ENCODE measurements around the gene COL25A1.
"Not testable (repeated sequence)": the region's sequence is repeated elsewhere in the genome, so short reads cannot be mapped to it uniquely, and the experiment has no call there.

Gene COL25A1

GRCh38 chr4:109113521-109113920 is 188.9 kb downstream of the COL25A1 start:
- no peak for DNase-seq

- DNase-seq, result no peak
These were observed 191.4 kb downstream of the COL25A1 start for GRCh38 chr4:109111031-109111430.

GRCh38 chr4:109108215-109108614 is 194.2 kb downstream of the COL25A1 start:
- DNase-seq, result not testable (repeated sequence)

- DNase-seq, result no peak
These were observed 208.4 kb downstream of the COL25A1 start for GRCh38 chr4:109094056-109094455.

GRCh38 chr4:109091727-109092409 is 210.6 kb downstream of the COL25A1 start:
- DNase-seq, result no peak

GRCh38 chr4:109083911-109084310 is 218.5 kb downstream of the COL25A1 start:
- no peak for DNase-seq

- no peak for DNase-seq
These were observed 222.7 kb downstream of the COL25A1 start for GRCh38 chr4:109079731-109080130.

- DNase-seq, result no peak
These were observed 223.3 kb downstream of the COL25A1 start for GRCh38 chr4:109079201-109079600.

GRCh38 chr4:109078724-109079123 is 223.7 kb downstream of the COL25A1 start:
- DNase-seq, result no peak

- no peak for DNase-seq
These were observed 225.0 kb downstream of the COL25A1 start for GRCh38 chr4:109077505-109077904.

GRCh38 chr4:109076709-109077108 is 225.7 kb downstream of the COL25A1 start:
- not testable (repeated sequence) for DNase-seq

GRCh38 chr4:109075621-109076020 is 226.8 kb downstream of the COL25A1 start:
- no peak for DNase-seq

- no peak for DNase-seq
These were observed 229.9 kb downstream of the COL25A1 start for GRCh38 chr4:109072595-109072994.

GRCh38 chr4:109070677-109071076 is 231.8 kb downstream of the COL25A1 start:
- DNase-seq, result not testable (repeated sequence)

GRCh38 chr4:109067508-109068235 is 234.8 kb downstream of the COL25A1 start:
- no peak for DNase-seq

GRCh38 chr4:109065006-109065405 is 237.5 kb downstream of the COL25A1 start:
- DNase-seq, result no peak

GRCh38 chr4:109053257-109053656 is 249.2 kb downstream of the COL25A1 start:
- DNase-seq, result no peak

- no peak for DNase-seq
These were observed 249.6 kb downstream of the COL25A1 start for GRCh38 chr4:109052821-109053220.

GRCh38 chr4:109051054-109051453 is 251.4 kb downstream of the COL25A1 start:
- no peak for DNase-seq

- DNase-seq, result no peak
These were observed 252.5 kb downstream of the COL25A1 start for GRCh38 chr4:109049926-109050325.

GRCh38 chr4:109046471-109047201 is 255.8 kb downstream of the COL25A1 start:
- no peak for DNase-seq

- DNase-seq, result no peak
These were observed 258.0 kb downstream of the COL25A1 start for GRCh38 chr4:109044431-109044830.

- DNase-seq, result no peak
These were observed 259.2 kb downstream of the COL25A1 start for GRCh38 chr4:109043286-109043685.

All from RPMI8226 (cell line).